OCI-LY7 (cell line): ENCODE measurements around the gene LZTS3.

Experiments
- CTCF ChIP-seq: fragments of 200-600 bp; sonication (generic); conservative IDR thresholded peaks from 2 replicates; pipeline ENCODE4 v1.5.1; 2014; ENCODE audit warnings: mild to moderate bottlenecking, antibody characterized with exemption, low read length, moderate library complexity, mixed read lengths
- EZH2phosphoT487 ChIP-seq: fragments of 200-600 bp; sonication (generic); IDR thresholded peaks from 2 replicates; pipeline ENCODE4 v1.6.1; 2018; ENCODE audit warnings: low read depth, borderline replicate concordance, mild to moderate bottlenecking, mixed run types, antibody characterized with exemption, low read length, moderate library complexity, mixed read lengths

GRCh38 chr20:3135507-3136070 lies 37.8 kb downstream of the LZTS3 start:
- no peak for TF ChIP-seq CTCF
- no peak for TF ChIP-seq EZH2phosphoT487
